Measurements from ENCODE around the gene DNAH2.

DNAH2 gene

DNA sequence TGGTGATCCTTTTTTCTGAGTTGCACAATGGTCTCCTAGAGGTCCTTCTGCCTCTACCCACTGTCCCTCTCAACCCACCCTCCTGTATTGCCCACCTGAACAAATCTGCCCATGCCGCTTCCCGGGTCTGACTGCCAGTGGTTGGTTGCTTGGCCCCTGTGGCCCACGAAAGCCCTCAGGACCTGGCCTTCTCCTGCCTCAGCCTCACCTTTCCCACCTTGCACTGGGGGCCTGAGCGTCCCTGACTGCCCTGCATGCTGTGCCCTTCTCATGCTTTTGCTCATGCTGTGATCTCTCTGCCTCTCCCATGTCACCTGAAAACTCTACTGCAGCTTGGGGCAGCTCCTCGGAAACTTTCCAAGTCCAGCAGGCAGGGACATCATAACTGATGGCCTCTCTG lies 102.7 kb downstream of the DNAH2 start:
- DNase-seq (ENCODE audit: low spot score): no peak

DNA sequence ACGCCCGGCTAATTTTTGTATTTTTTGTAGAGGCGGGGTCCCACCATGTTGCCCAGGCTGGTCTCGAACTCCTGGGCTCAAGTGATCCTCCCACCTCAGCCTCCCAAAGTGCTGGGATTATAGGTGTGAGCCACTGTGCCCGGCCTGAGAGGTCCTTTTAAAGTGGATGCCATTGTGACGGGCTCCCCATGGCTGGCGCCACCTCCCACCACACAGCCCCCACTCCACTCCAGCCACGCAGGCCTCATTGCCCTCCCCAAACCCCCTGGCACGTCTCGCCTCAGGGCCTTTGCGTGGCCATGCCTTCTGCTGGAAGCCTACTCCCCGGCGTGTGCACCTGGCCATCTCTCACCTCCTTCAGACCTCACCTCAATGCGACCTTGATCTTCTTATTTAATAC lies 104.6 kb downstream of the DNAH2 start:
- no peak for DNase-seq (ENCODE audit: low spot score)

DNA sequence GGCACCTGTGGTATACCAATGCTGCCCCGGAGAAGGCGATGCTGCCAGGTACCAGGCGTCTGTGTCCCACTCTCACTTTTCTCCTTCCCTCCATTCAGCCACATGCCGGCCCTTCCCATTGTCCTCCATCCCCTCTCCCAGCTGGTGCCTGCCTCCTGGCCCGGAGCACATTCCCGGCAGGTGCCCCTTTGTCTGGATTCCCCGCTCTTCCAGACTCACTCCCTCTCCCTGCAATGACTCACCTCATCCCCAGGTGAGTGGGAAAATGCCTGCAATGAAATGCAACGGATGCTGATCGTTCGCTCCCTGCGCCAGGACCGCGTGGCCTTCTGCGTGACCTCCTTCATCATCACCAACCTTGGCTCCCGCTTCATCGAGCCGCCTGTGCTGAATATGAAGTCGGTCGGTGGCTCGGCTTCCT lies 106.0 kb downstream of the DNAH2 start:
- DNase-seq (ENCODE audit: low spot score): no peak

DNA sequence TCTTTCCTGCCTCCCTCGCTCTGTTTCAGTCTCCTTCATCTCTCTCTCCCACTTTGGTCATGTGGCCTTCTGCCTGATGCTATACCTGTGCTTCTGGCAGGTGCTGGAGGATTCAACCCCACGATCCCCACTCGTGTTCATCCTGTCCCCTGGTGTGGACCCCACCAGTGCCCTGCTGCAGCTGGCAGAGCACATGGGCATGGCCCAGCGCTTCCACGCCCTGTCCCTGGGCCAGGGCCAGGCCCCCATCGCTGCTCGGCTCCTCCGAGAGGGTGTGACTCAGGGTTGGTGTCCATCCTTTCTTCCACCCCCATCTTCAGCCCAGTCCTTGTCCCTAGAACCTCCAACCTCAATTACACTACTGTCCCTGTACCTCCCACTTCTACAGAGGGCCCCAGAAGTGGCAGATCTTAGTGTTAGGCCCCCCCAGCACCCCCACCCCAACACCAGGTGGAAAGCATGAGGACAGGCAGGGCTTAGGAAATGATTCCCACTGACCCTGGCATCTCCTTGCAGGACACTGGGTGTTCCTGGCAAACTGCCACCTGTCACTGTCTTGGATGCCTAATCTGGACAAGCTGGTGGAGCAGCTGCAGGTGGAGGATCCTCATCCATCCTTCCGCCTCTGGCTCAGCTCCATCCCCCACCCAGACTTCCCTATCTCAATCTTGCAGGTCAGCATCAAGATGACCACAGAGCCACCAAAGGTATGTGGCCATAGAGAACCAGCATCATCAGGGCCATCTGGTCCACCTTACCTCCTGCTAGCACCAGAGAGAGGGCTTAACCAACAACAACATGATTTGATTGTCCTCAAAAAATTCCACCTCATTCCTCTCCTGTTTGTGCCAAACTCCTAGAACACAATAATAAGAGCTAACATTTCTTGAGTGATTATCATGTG lies 106.7 kb downstream of the DNAH2 start:
- DNase-seq (ENCODE audit: low spot score): no peak

DNA sequence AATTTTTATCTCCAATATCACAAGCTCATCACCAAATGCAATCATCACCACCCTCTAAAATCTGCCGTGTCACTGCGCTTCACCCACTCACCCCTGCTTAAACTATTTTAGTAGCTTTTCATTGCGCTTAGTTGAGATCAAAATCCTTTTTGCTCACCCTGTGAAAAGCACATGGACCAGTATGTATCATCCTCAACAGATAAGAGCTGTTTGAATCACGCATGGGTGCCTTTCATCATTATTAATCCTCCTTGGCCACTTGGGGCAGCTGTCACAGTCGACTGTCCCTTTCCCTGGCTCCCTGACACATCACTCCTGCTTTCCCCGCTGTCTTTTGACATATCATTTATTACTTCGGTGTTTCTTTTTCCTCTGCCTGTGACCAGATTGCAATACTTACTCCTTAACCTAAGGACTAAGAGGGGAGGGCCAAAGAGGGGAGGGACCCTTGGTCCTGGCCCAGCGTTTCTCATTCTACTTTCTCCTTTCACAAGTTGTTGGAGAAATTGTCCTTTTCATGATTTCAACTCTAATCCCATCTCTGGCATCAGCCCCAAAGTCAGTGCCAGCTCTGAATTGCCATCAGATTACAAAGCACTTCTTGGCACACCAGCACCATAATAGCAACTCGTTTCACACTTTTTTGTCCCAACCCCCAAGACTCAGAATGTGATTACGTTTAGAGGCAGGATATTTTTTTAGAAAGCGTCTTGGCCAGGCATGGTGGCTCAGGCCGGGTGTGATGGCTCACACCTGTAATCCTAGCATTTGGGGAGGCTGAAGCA lies 107.9 kb downstream of the DNAH2 start:
- peak; percentile 54 for DNase-seq (ENCODE audit: low spot score)

DNA sequence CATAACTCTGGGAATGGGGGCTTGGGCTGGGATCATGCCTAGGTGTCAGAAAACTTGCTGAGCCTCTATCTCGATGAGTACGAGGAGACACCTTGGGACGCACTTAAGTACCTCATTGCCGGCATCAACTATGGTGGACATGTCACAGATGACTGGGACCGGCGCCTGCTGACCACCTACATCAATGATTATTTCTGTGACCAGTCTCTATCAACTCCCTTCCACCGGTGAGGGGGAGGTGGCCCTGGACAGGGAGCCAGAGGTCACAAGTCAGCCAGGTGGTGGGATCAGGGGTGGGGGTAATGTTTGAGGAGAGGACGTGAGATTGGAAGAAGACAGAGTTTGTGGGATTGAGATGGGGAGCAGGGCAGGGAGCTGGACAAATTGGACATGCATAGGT lies 113.1 kb downstream of the DNAH2 start:
- DNase-seq (ENCODE audit: low spot score): no peak

DNA sequence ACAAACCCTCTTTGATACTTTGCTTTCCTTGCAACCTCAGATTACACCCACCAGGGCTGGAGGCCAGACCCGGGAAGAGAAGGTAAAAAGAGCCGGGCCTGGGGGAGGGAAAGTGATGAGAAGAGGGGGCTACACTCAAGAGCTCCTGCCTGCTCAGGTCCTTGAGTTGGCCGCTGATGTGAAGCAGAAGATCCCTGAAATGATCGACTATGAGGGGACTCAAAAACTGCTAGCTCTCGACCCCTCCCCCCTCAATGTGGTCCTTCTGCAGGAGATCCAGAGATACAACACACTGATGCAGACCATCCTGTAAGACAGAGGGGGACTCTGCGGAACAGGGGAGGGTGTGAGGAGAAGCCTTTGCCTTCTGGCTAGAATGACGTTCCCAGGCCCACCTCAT lies 113.7 kb downstream of the DNAH2 start:
- no peak for DNase-seq (ENCODE audit: low spot score)

DNA sequence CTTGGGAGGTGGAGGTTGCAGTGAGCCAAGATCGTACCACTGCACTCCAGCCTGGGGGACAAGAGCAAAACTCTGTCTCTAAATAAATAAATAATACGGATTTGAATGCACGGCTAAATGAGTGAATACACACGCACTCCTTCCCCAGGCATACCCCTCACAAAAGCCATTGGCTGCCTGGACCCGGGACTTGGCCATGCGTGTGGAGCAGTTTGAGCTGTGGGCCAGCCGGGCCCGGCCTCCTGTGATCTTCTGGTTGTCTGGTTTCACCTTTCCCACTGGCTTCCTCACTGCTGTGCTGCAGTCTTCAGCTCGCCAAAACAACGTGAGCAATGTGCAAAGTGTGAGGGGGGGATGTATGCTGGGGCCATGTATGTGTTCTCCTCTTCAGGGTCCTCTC lies 114.9 kb downstream of the DNAH2 start:
- DNase-seq (ENCODE audit: low spot score): no peak

DNA sequence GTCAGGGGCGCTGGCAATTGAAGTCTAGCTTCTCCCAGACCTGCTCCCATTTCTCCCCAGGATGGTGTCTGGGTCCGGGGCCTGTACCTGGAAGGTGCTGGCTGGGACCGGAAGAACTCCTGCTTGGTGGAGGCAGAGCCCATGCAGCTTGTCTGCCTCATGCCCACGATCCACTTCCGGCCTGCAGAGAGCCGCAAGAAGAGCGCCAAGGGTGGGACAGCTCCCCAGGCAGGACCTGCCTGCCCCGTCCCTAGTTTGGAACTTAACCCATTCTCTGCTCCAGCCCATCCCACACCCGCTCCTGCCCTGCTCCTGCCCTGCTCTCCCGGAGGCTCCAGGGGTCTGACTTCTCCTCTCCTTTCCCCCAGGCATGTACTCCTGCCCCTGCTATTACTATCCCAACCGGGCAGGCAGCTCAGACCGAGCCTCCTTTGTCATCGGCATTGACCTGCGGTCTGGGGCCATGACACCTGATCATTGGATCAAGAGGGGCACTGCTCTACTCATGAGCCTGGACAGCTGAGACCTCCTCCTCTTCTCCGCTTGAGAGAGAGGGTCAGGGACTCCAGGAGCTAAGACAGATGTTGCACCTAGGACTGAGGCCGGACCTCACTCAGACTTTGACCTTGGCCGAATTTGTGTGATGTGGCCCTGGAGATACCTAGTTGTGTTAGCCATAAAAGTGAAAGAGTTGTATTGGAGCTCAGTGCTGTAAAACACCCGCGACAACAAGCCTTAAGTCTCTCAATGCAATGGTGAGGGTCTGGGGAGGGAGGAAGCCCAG lies 115.7 kb downstream of the DNAH2 start:
- no peak for DNase-seq (ENCODE audit: low spot score)

DNA sequence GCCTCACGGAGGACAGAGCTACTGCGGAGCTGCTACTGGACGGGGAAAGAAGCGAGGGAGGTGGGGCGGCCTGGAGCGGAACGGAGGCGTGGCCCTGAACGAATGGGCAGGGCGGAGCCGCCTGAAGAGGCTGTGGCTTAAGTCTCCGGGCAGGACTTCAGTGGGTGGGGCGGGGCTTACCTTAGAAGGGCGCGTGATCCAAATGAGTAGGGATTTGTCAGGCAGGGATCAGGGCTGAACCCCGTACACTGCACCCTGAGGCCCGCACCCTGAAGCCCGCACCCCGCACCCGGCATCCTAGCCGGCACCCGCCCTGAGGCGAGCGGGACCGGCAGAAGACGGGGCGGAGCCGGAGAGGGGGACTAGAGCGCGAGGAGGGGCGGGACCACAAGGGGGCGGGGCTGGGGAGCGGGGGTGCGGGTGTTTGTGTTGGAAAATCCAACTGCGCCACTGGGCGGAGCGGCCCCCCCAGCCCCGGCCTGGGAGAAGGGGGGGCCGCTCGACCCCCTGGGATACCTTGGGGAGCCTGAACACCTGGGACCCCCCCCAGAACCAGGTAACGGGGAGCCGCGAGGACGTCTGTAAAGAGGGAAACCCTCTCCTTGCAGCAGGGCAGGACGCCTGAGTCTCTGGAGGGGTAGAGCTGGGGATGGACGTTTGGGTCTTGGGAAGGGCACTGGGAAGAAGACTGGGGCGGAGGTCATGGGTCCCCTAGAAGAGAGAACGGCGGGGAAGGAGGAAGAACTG lies 116.4 kb downstream of the DNAH2 start, which contains the start of gene KDM6B:
Gene KDM6B, plus strand, starts transcription at position 423 of the 747 bp plus-strand sequence. CDS start 11,338 bp downstream, outside the sequence.
- peak; percentile 91 for DNase-seq (ENCODE audit: low spot score)

DNA sequence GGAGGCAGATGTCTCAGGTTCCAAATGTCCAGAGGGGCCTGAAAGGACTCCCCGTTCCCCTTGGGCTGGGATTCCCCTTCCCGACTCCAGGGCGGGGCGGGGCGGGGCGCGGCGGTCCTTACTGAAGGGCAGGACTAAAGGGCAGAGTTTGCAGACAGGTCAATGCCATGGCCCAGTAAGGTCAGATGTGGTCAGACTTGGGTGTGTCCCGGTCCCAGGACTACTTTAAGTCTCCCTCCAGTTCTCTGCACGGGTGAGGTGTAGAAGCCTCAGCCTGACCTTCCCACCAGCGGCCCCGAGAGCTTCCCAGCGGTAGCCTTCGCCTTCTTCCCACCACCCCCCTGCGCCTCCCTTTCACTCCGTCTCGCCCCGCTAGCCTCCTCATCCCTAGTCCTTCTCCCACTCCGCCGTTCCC lies 117.0 kb downstream of the DNAH2 start:
- peak; percentile 67 for DNase-seq (ENCODE audit: low spot score)

DNA sequence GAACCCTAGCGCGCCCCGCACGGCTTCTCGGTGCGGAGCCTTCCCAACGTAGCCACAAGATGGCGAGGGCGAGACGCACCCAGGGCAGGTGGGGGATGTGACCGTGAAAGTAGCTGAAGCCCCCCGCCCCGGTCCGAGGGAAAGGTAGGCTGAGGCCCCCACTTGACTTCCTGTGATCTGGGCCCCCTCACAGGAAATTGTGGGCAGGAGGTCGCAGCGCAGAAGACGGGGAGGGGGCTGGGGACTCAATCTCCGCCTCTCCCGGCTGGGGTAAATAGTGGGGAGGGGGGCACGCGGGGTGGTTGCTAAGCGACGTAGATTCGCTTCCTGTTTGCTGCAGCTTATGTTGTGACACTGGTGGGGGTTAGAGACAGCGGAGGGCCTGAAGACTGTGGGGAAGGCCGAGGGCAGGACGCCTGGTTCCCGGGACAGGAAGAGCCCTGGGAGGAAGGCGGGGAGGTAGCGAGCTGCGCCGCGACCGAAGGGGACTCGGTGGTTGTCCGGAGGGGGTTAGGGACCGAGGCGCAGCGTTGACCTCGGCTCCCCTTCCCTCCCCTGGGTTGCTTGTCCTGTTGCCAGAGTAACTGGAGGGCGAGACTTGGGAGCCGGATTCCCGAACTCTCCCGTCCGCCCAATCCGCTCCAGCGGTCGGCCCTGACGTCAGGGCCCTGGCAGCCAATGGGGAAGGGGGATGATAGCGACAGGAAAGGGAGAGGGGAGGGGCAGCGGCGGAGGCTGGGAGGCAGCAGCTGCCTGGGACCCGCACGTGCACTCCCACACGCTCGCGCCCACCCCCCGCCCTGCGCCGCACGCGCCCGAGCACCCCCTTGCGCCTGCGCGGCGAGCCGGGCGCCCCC lies 117.6 kb downstream of the DNAH2 start:
- peak; percentile 97 for DNase-seq (ENCODE audit: low spot score)

DNA sequence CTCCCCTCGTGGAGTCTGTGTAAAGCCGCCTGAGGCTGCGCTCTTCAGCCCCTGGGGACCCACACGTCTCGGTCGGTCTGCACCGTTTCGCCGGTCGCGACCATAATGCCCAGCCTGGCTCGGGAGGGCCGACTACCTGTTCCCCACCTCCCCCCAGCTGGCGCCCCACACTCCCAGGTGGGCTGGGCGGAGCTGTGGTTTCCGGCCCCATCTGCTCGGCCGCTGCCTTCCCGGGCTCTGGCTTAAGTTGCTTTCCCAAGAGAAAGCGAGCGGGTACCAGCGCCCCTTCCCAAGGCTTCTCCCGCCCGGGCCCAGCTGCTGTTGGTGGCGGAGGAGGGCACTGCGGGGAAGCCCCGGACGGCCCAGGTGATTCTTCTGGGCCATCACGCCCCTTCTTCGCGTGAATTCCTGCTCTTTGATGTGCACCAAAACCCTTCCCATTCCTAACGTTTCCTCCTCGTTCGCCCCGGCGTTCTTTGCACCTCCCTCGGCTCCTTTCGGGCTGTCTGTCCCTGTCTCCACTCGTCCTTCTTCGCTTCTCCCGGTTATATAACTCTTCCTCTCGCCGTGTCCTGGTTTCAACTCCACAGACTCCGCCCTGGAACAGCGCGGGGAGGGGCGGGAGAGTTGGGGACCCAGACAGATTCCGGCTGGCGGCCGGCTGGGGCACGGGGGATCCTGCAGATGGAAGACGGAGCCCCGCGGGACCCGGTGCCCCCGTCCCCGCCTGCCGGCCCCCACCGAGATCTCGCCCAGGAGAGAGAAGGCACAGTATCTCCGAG lies 118.5 kb downstream of the DNAH2 start:
- DNase-seq (ENCODE audit: low spot score): peak; percentile 73

DNA sequence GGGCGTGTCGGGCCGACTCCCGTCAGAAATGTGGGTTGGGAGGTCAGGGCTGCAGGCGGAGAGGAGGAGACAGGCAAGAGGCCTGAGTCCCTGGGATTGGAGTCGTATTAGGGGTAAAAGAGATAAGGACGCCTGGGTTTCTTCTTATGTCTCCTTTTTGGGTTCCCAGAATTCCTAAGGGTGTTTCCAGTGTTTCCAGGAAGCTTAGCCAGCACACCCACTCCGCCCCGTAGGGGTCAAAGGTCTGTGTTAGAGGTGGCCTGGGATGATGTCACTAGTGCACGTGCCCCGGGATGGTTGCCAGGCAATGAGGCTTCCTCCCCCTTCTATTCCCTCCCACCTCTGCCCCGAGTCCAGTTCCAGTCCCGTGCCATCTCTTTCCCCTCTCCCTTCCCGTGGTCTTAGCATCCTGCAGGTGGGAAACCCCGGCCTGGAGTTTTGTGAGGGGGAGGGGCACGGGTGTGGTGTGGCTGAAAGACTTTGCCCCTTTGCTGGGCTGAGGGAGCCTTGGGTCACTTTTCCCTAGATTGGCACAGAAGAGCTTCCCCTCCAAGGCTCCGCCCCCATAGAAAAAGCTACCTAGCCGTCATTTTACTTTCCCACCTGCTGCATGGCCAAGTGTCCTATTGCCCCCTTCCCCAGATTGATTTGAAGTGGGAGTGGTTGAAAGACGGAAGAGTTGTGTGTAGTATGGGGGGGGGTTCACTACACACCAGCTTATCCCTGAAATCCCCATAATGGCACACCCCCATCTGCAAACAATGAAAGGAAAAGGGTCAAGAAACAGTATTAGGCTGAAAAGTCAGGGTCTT lies 119.3 kb downstream of the DNAH2 start:
- peak; percentile 99 for DNase-seq (ENCODE audit: low spot score)

DNA sequence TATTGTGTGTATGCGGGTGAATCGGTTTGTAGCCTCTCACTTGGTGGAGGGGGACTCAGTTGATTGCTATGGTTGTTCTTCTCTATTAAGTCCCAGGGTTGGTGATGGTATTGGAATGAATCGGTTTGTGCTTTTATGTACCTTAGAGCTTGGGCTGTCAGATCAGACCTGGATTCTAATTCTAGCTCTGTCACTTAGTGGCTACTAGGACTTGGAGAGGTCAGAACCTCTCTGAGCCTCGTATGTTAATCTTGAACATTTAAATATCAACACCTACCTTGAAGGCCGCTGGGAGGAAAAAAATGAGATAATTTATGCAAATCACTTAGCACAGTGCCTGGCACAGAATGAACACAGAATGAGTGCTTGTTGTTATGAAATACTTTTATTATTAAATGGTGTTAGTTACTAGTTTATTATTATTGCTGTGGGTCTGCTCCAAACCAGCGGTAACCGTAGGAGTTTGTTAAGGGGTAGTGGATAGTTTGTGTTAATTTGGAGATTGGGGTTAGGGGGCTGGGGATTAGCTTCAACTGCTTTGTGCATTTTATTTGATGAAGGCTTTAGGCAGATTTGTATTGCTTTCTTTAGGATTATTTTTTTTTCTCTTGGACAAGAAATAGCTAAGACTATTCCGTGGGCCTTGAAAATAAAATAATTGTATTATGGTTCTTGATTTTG lies 120.0 kb downstream of the DNAH2 start:
- peak; percentile 50 for DNase-seq (ENCODE audit: low spot score)

DNA sequence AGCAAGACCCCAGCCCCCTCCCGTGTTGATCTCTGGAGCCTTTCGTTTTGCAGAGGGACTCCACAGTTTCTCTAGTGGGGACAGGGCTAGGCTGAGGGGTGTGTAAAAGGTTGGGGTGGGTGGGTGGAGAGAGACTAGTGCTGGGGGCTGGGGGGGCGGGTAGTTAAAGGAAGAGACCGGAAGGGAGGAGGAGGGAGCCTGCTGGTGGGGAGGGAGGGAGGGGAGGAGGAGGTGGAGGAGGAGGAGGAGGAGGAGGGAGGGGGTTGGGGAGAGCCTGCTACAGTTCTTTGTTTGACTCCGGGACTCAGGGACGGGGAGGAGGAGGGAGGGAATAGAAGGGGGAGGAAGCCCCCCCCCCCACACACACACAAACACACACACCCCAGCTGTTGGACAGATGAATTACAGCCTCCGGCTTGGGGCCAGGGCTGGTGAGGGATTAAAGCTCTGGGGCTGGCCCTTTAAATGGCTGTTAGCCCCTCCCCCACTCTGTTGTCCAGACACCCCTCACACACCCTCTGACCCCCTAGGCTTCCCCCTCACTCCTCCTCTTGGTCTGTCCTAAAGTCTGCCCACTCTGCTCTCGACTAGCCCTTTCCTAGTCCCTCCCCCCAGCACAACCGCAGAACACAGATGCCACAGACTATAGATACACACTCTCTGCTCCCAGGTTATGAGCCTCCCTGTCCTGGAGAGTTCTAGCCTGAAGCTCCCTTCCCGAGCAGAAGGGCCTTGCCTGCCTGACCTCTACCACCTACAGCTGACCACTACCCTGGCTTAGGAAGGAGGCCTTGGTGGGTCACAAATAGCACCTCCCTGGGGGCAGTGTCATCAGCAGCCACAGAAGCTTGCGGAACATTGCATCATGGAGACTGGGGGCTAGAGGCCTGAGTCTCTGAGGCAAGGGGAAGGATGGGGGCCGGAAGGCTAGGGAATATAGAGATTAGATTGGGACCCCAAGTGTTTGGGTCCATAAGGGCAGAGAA lies 120.8 kb downstream of the DNAH2 start:
- DNase-seq (ENCODE audit: low spot score): peak; percentile 75

Measured in SW480 (cell line).